ENCODE results near the gene ACAP2.
A peak's percentile ranks its signal among the peaks of the same experiment; 100 is the strongest.

The ACAP2 gene

GRCh38 chr3:195285372-195285771, 157.4 kb downstream of the ACAP2 start:
- DNase-seq = no peak

DNA sequence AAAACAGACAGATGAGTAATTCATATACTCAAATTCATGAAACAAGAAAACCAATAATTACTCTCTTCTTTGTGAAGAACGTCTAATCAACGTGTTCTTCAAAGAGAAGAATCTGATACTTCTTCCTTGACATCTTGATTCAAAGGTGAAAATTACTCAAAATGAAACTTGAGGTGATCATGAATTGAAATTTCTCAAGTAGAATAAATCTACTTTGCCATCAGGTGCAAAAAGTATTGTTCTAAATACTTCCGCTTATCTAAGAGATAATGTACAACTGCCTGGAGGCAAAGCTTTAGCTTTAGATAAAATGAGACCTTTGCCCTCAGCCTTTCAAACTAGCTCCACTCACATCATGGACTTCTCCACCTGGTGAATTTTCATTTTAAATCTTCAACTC, 158.0 kb downstream of the ACAP2 start:
- no peak for DNase-seq

DNA sequence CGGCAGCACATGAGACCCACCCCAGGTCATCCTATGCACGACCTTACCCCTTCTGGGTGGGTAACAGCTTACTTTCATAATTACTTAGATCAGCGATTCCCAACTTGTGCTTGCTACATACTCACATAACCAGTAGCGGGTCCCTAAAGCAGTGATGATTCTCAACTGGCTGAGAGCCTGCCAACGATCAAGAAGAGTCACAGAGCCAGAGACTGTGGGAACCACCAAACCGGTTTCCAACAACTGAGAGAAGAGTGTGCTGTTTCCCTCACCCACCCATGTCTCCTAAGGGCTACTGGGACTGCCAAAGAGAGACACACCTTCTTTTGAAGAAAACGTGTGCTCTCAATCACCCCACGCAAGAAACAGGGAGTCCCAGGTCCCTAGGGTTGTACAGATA, 159.9 kb downstream of the ACAP2 start:
- DNase-seq = no peak

DNA sequence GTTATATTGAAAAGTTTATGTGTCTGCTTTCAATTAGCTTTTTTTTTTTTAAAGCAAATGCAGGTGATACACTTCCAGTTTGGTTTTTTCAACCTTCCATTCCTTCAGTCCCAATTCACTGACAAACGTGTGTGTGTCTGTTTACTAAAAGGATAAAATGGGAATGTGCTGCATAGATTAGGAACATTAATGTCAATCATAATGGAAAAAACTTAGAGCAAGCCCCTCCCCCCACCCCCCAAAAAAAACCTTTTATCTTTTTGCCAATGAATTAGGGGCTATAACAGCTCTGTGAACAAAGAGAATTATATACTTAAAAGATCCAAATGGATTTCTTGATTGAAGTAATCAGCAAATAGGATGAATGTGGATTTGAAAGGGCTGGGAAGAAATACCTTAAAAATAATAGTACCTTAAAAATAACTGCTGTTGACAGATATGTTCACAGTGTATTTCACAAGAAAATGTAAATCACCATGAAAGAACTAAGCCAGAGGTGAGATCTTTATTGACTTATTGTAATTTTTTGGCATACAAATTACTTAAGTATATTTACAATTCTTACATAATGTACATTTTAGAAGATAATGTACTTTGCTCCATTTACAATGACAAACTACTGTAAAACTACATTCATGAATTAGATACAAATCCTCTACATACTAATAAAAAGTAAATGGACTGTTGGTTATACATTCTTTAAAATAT, 168.4 kb downstream of the ACAP2 start:
- DNase-seq = no peak

DNA sequence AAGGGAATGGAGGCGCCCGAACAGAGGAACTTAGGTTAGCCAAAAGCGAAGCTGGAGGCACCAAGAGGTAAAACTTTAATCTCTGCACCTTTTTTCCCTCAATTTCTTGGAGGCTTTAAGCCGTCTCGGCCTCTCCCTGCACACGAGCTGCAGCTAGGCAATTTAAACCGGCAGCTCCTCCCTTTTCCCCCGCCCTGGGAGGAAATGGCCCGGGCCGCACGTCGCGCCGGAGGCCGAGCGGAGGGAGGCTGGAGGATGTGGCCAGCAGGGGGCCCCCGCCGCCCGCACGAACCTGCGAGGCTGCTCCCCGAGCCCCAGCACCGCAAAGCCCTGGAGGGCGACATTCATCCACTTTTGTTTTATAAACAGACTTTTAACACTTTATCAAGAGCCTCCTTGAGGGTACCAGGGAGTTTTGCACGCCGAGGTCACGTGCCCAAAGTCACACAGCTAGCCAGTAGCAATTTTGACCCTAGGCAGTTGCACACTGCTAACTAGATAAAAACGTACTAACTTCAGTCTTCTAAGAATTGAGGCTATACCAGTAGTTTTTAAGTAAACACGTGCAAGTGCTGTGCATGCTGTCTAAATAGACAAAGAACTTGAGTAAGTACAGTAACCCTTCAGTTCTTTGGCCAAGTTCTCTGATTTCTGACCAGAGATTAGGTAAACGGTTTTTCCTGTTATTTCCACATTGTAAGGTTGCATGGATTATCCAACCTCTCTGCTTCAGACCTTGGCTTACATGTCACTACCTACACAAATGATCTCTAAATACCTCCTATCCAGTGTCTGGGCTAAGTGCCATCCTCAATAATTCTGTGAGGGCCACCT, 171.2 kb downstream of the ACAP2 start:
- DNase-seq = peak; percentile 92 to 93

- DNase-seq = peak; percentile 90 to 91
Observed at GRCh38 chr3:195270817-195271409, 171.9 kb downstream of the ACAP2 start, which contains the start of gene XXYLT1. XXYLT1 (minus strand) TSS chr3:195271159; CDS start chr3:195271058, 101 bp downstream.

DNA sequence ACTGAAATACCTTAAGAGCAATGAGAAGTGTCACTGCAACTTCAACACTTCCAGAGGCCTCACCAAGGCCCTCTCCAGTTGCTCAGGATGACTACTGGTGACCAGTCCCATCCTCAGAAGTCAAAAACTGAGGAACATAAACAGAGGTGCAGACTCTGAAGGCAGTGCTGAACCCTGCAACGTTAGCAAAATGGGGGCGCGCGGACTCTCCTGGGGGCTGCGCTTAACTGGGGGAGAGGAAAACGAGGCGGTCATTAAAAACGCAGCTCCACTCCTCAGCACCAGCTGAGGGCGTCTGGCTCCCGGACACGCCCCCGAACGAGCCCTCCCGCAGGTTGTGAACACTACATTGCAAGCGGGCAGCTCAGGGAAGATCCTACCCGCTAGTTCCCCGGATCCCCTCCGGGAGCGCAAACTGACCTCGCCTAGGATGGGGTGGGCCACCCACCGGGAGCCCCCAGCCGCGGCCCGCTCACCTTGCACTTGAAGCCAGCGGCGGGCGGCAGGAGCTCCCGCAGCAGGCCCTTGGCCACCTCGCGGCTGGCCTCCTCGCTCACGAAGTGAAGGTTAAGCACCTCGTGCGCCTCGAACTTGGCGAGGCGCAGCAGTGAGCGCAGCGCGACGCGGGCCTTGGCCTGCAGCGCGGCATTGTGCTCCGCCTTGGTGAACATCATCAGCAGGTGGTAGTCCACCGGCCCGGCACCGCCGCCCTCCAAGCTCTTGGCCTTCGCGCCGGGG, 172.6 kb downstream of the ACAP2 start:
- DNase-seq = peak; percentile 49 to 61

GRCh38 chr3:195269375-195270078, 173.3 kb downstream of the ACAP2 start:
- no peak for DNase-seq

- no peak for DNase-seq
Observed at GRCh38 chr3:195268576-195269309, 174.1 kb downstream of the ACAP2 start.

GRCh38 chr3:195267096-195267495, 175.7 kb downstream of the ACAP2 start:
- no peak for DNase-seq

GRCh38 chr3:195266428-195266827, 176.4 kb downstream of the ACAP2 start:
- DNase-seq = no peak

- no peak for DNase-seq
Observed at GRCh38 chr3:195265363-195265976, 177.3 kb downstream of the ACAP2 start.

- no peak for DNase-seq
Observed at GRCh38 chr3:195263925-195264600, 178.8 kb downstream of the ACAP2 start.

- DNase-seq = no peak
Observed at GRCh38 chr3:195263193-195263924, 179.5 kb downstream of the ACAP2 start.

DNA sequence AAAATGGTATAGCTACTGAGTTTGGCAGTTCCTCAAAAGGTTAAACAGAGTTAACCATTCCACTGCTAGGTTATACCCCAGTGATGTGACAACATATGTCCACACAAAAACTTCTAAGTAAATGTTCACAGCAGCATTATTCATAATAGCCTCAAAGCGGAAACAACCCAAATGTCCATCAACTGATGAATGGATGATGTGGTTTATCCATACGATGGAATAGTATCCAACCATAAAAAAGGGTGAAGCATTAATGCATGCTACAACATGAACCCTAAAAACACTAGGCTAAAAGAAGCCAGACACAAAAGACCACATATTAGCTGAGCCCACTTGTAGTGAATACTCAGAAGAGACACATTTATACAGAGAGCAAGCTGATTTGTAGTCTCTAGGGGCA, 180.9 kb downstream of the ACAP2 start:
- no peak for DNase-seq

DNA sequence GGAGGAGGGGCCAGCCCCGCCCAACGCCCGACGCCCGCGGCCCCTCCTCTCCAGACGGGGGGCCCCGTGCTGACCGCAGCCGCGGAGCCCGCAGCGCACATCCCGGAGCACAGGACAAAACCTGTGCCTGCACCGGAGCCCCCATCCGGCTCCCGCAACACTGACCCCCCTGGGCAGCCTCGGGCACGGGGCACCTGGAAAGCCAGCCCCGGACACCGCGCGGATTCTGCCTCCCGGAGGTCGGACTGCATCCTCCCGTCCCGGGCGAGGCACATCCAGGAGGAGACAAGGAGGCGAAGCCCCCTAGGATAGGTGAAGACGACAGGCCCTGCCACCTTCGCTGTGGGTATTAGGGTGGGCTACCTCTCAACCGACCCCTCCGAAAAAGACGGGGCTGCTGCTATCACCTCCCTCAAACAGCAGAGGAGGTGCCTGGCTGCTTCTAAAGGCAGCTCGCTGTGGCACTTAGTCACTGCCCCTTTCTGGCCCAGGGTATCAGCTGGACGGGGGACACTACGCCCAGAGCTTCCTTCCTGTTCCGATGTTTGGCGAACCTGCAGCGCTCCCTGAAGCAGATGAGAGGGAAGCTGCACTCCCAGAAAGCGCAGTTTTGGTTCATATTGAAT, 182.4 kb downstream of the ACAP2 start:
- peak; percentile 19 to 44 for DNase-seq

GRCh38 chr3:195259475-195260279, 183.1 kb downstream of the ACAP2 start:
- DNase-seq = peak; percentile 83 to 90

GRCh38 chr3:195259154-195259474, 183.7 kb downstream of the ACAP2 start:
- DNase-seq = no peak

Data from activated CD4-positive, alpha-beta T cell treated with anti-CD3 and anti-CD28 coated beads, Interleukin-2, amount 50 U/mL, for 48 hours (primary cell).